Lung (tissue), 12 donors: ENCODE measurements around the gene MYCN. TPM values are rescaled to one million over a fixed set of nuclear protein-coding genes. Genes with fewer than 3 reads are reported as not detected.
"Not testable (repeated sequence)": the region's sequence is repeated elsewhere in the genome, so short reads cannot be mapped to it uniquely, and the experiment has no call there.

Source experiments
- ATAC-seq: fragments of 200-7000 bp; cut with Tn5 transposase; one replicate; pipeline ENCODE4 v1.9.1; 2020; ENCODE audit warnings: moderate number of reproducible peaks; ENCODE audit not compliant: insufficient read depth, low FRiP score
- DNase-seq, 3 donors: peaks; one replicate each; pipeline ENCODE4 v3.0.0-alpha.2; 2013 to 2017
- H3K27ac ChIP-seq, 2 donors: one replicate each; pipeline ENCODE4 v1.5.1; 2013; ENCODE audit warnings: mild to moderate bottlenecking in 2 of 2, moderate library complexity in 2 of 2, control low read depth in 1 of 2, inconsistent platforms in 1 of 2, low read depth in 1 of 2, low read length in 1 of 2
- H3K27me3 ChIP-seq, 3 donors: one replicate each; pipeline ENCODE4 v1.5.1; 2013; ENCODE audit warnings: low read length in 2 of 3; ENCODE audit not compliant: control insufficient read depth in 3 of 3, insufficient read depth in 3 of 3
- H3K36me3 ChIP-seq, 4 donors: one replicate each; pipeline ENCODE4 v1.5.1; 2013; ENCODE audit warnings: low read length in 4 of 4, mild to moderate bottlenecking in 1 of 4, moderate library complexity in 1 of 4; ENCODE audit not compliant: control insufficient read depth in 4 of 4, insufficient read depth in 4 of 4
- H3K4me1 ChIP-seq, 5 donors: one replicate each; pipeline ENCODE4 v1.5.1; 2013; ENCODE audit warnings: low read length in 5 of 5, mild to moderate bottlenecking in 2 of 5, moderate library complexity in 1 of 5; ENCODE audit not compliant: control insufficient read depth in 5 of 5, insufficient read depth in 5 of 5
- H3K4me3 ChIP-seq: one replicate; pipeline ENCODE4 v1.5.1; 2013; ENCODE audit warnings: mild to moderate bottlenecking, control low read depth, moderate library complexity
- H3K9ac ChIP-seq, 2 donors: one replicate each; pipeline ENCODE4 v1.5.1; 2013; ENCODE audit warnings: low read length in 2 of 2, control low read depth in 1 of 2; ENCODE audit not compliant: insufficient read depth in 1 of 2
- H3K9me3 ChIP-seq, 4 donors: one replicate each; pipeline ENCODE4 v1.5.1; 2013; ENCODE audit warnings: low read length in 3 of 4, mild to moderate bottlenecking in 1 of 4, moderate library complexity in 1 of 4; ENCODE audit not compliant: control insufficient read depth in 4 of 4, insufficient read depth in 3 of 4
- CTCF ChIP-seq: IDR thresholded peaks from 2 replicates; pipeline ENCODE4 v1.5.1; 2012; ENCODE audit warnings: mild to moderate bottlenecking; ENCODE audit errors: control extremely low read depth, extremely low read depth
- WGBS, 2 donors: extraction: QIAGEN DNeasy Blood & Tissue Kit; methylation state at CpG; one replicate each; pipeline ENCODE4 v1.1.7; 2013; 5-methylcytosine and 5-hydroxymethylcytosine counted together
- polyA plus RNA-seq, 2 donors: library from polyadenylated mRNA; stranded (reverse); fragments of 200-250 nt; gene quantifications; one replicate each; pipeline ENCODE4 v1.2.1, GENCODE V29; 2013
- total RNA-seq, 2 donors: library from RNA; depleted of rRNA in 1 of 2; stranded (reverse); fragments of >200 nt in 1 of 2; gene quantifications; one replicate each; pipeline ENCODE4 v1.2.1, GENCODE V29; 2014 to 2021
- donor health status: control.
- donor health status: control.
- donor health status: Bipolar disorder and iron deficiency.
- donor health status: healthy.
- donor health status: DM: yes; HTN: yes; CAD: no.

The MYCN gene
- total and polyA plus RNA-seq, 4 donors: 0.16 to 5.2 (median 0.36) TPM

- 93 to 100% methylated on average over 5 of the region's 5 CpGs for WGBS, 2 donors
- ATAC-seq, H3K36me3 ChIP-seq, H3K4me1 ChIP-seq, DNase-seq, H3K27me3 ChIP-seq, H3K4me3 ChIP-seq, H3K27ac ChIP-seq, H3K9ac ChIP-seq, H3K9me3 ChIP-seq: not testable (repeated sequence)
Observed at GRCh38 chr2:15963109-15963976, 23.0 kb downstream of the MYCN start.

GRCh38 chr2:15963977-15964670, 23.8 kb downstream of the MYCN start:
- H3K9ac ChIP-seq: no peak overlapping the region
- no peak overlapping the region for H3K4me3 ChIP-seq
- H3K4me1 ChIP-seq: peaks cover 0 to 10% (median 0%) of the 10 kb centered on the region in 5 donors
- H3K36me3 ChIP-seq: no peaks in the 10 kb centered on the region
- no peaks in the 10 kb centered on the region for H3K9me3 ChIP-seq
- WGBS, 2 donors: 96% methylated on average over 5 of the region's 5 CpGs
- ATAC-seq (no peak), DNase-seq (no peak)
- no peaks in the 10 kb centered on the region for H3K27me3 ChIP-seq
- TF ChIP-seq CTCF: no peak
- no peak overlapping the region for H3K27ac ChIP-seq

DNA sequence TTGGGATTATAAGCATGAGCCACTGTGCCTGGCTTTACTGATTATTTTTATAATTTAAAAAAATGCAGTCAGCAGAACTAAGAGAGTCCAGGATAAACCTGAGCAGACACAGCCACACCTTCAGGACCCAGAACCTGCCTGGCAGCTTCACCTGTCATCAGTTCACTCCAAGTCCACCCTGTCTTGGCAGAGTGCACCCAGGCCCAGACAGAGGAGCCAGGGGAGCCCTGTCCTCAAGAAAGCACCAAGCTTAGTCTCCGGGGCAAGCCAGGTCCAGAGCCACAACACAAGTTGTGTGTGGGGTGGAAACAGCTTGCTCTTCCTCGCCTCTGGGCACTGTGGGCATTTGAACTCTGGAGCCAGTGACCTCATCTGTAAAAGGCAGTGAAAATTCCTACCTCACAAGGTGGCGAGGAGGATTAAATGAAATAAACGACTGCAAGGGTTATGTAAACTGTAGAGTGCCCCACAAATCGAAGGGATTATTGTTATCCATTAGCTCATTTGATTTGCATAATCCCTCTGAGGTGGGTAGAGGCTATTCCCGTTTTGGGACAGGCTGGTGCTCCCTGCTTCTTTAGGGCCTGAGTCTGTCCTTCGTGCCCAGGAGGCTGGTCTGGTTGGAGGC, 24.7 kb downstream of the MYCN start:
- H3K9ac ChIP-seq: no peak overlapping the region
- ATAC-seq: no peak
- peaks cover 0 to 10% (median 0%) of the 10 kb centered on the region in 5 donors for H3K4me1 ChIP-seq
- TF ChIP-seq CTCF: no peak
- no peak overlapping the region for H3K4me3 ChIP-seq
- H3K9me3 ChIP-seq: no peaks in the 10 kb centered on the region
- no peaks in the 10 kb centered on the region for H3K27me3 ChIP-seq
- no peak overlapping the region for H3K27ac ChIP-seq
- no peaks in the 10 kb centered on the region for H3K36me3 ChIP-seq
- DNase-seq: no peak
- WGBS, 2 donors: 81 to 82% methylated on average over 7 of the region's 7 CpGs

GRCh38 chr2:15965564-15966019, 25.2 kb downstream of the MYCN start:
- ATAC-seq: no peak
- WGBS, 2 donors: 57% methylated on average over 14 of the region's 14 CpGs
- TF ChIP-seq CTCF: no peak
- H3K9ac ChIP-seq: no peak overlapping the region
- H3K4me1 ChIP-seq: peaks cover 0 to 10% (median 0%) of the 10 kb centered on the region in 5 donors
- H3K36me3 ChIP-seq: no peaks in the 10 kb centered on the region
- H3K9me3 ChIP-seq: no peaks in the 10 kb centered on the region
- no peak for DNase-seq
- no peaks in the 10 kb centered on the region for H3K27me3 ChIP-seq
- no peak overlapping the region for H3K27ac ChIP-seq
- H3K4me3 ChIP-seq: no peak overlapping the region
